ENCODE measurements around the gene LCP2. TPM values are rescaled to one million over a fixed set of nuclear protein-coding genes. Genes with fewer than 3 reads are reported as not detected.

LCP2 gene
- total and polyA plus RNA-seq, 2 of the 4 experiments (the other 2 are of a cell fraction), result not detected

- TF ChIP-seq FOS (IDR thresholded peaks at IDR 0.05; ENCODE audit: low read depth, low read length), result no peak
- no peak for TF ChIP-seq NFE2L2 (IDR thresholded peaks at IDR 0.05; ENCODE audit: low read depth, low read length)
- TF ChIP-seq CHD1 (IDR thresholded peaks at IDR 0.05; ENCODE audit: low read depth, low read length), result no peak
- TF ChIP-seq ELK1 (IDR thresholded peaks at IDR 0.05; ENCODE audit: borderline replicate concordance, low read depth, low read length), result no peak
- TF ChIP-seq POLR2A (IDR thresholded peaks at IDR 0.05; ENCODE audit: low read depth, low read length), result no peak
- TF ChIP-seq SMC3 (IDR thresholded peaks at IDR 0.05; ENCODE audit: low read depth, low read length), result no peak
- H4K20me1 ChIP-seq (ENCODE audit: insufficient read depth, low read length), result no peaks in the 10 kb centered on the region
- no peaks in the 10 kb centered on the region for H3K9me3 ChIP-seq (ENCODE audit: control insufficient read depth, insufficient read depth, low read length)
- DNase-seq, result no peak
- ATAC-seq (ENCODE audit: low read depth), result no peak
- H3K4me3 ChIP-seq (ENCODE audit: insufficient read depth, low read depth, low read length), result no peak overlapping the region
- H4K5ac ChIP-seq (ENCODE audit: low read depth, low read length), result no peak overlapping the region
- dilution Hi-C loops (cut with HindIII; ENCODE audit: low sequenced_read_pairs, unreplicated experiment), result no loop called here
- no peaks in the 10 kb centered on the region for H3K27me3 ChIP-seq (ENCODE audit: control insufficient read depth, insufficient read depth, low read length)
- no peak overlapping the region for H2BK120ac ChIP-seq (ENCODE audit: low read depth, low read length)
- no peak overlapping the region for H3K18ac ChIP-seq (ENCODE audit: low read depth, low read length)
- in situ Hi-C loops (cut with MboI; ENCODE audit: low sequenced_read_pairs), result loop anchor here (10.0 kb wide), 1 partner anchor 198 kb away; no protein-coding TSS in a partner anchor
- no peak overlapping the region for H2AK9ac ChIP-seq (replicated peaks; ENCODE audit: low read depth, low read length, poor library complexity)
- no peak overlapping the region for H2BK15ac ChIP-seq (ENCODE audit: low read depth, low read length)
- H3K14ac ChIP-seq (replicated peaks; ENCODE audit: low read depth, low read length), result no peak overlapping the region
- H3K4ac ChIP-seq (ENCODE audit: low read depth, low read length), result no peak overlapping the region
- ChIA-PET POLR2A (ENCODE audit: unreplicated experiment) (no interaction called here), CTCF (interaction anchor here (1.3 kb wide), 1 partner anchor 195 kb away, joined by 10 read pairs; no protein-coding TSS in a partner anchor)
- H2BK20ac ChIP-seq (ENCODE audit: low read depth, low read length), result no peak overlapping the region
- H3K23ac ChIP-seq (ENCODE audit: low read depth, low read length), result no peak overlapping the region
- H2AK5ac ChIP-seq (ENCODE audit: low read depth, low read length), result no peak overlapping the region
- intact Hi-C loops (cut with micrococcal nuclease), result loop anchor here (1.0 to 2.0 kb wide), 2 partner anchors 194 to 406 kb away; no protein-coding TSS in a partner anchor
- no peak overlapping the region for H4K91ac ChIP-seq (ENCODE audit: insufficient read depth, low read depth, low read length)
- no peak overlapping the region for H2AFZ ChIP-seq (replicated peaks; ENCODE audit: low read length, poor library complexity)
- H3K9ac ChIP-seq (ENCODE audit: low read depth, low read length), result no peak overlapping the region
- no peaks in the 10 kb centered on the region for H3K36me3 ChIP-seq (ENCODE audit: control insufficient read depth, insufficient read depth, low read length)
- H3K56ac ChIP-seq (ENCODE audit: extremely low read depth, insufficient read depth, low read length), result no peak overlapping the region
- H3K9me1 ChIP-seq (ENCODE audit: insufficient read depth, low read length), result no peaks in the 10 kb centered on the region
- H3K4me2 ChIP-seq (ENCODE audit: low read depth, low read length), result no peak overlapping the region
- BruUV-seq (replicated peaks), result no TSS peak
- H4K8ac ChIP-seq (ENCODE audit: low read depth in 2 of 2, low read length in 2 of 2), result no peak overlapping the region
- no peaks in the 10 kb centered on the region for H3K4me1 ChIP-seq (ENCODE audit: control insufficient read depth, insufficient read depth, low read length)
- H3K79me1 ChIP-seq (ENCODE audit: low read depth in 1 of 2, low read length in 2 of 2), result no peaks in the 10 kb centered on the region
- H3K27ac ChIP-seq (ENCODE audit: insufficient read depth, low read length), result no peak overlapping the region
- no CpG with 5 or more reads among the region's 2 CpGs for WGBS, 2 experiments (ENCODE audit: extremely low coverage in 2 of 2, insufficient read length in 1 of 2)
- no peak overlapping the region for H2BK5ac ChIP-seq (ENCODE audit: low read depth, low read length, poor library complexity, severe bottlenecking)
Observed at GRCh38 chr5:170226661-170227060, 70.9 kb downstream of the LCP2 start.
